HG02623 (cell line): ENCODE data around the gene LRRK1.

Experiments
- ATAC-seq: cut with Tn5 transposase; IDR thresholded peaks from one replicate; pipeline ENCODE4 v1.9.1; 2021; ENCODE audit warnings: moderate library complexity; ENCODE audit not compliant: unreplicated experiment

Gene LRRK1

DNA sequence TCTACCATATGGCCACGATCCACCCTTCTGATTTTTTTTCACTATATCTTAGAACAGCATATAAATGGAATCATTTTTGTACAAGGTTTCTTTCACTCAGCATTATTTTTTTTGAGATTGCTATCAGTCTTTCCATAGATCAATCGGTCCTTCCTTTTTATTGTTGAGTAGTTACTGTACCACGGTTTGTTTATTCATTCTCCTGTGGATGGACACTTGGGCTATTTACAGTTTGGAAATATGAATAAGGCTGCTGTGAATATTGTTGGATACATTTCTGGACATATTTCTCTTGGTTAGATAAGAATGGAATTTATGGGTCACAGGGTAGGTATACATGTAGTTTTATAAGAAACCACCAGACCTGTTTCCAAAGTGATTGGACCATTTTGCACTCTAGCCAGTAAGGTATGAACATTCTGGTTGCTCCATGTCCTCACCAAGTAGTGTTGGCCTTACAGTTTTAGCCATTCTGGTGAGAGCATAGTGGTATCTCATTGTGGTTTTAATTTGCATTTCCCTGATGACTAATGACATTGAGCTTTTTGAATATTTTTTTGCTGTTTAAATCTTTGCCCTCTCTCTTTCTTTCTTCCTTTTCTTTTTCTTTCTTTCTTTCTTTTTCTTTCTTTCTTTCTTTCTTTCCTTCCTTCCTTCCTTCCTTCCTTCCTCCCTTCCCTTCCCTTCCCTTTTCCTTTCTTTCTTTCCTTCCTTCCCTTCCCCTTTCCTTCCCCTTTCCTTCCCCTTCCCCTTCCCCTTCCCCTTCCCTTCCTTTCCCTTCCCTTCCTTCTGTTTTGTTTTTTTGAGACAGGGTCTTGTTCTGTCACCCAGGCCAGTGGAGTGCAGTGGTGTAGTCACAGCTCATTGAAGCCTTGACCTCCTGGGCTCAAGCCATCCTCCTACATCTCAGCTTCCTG lies 49.2 kb downstream of the LRRK1 start:
- no peak for ATAC-seq

DNA sequence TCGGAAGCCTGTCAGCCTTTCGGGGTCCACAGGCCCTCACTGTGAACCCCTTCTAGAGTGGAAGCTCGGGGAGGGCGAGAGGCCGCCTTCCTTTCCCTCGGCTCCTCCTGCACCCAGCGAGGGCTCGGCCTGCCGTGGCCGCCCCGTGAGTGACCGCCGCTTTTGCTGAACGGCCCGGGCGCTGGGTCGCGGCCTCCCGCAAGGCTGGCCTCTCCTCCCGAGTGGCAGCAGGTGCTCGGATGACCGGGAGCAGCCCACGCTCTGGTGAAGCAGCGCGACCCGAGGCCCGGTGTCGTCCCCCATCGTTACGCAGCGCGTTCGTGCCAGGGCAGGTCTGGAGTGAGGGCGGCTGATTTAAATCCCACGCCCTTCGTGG lies 53.8 kb downstream of the LRRK1 start:
- ATAC-seq = no peak

DNA sequence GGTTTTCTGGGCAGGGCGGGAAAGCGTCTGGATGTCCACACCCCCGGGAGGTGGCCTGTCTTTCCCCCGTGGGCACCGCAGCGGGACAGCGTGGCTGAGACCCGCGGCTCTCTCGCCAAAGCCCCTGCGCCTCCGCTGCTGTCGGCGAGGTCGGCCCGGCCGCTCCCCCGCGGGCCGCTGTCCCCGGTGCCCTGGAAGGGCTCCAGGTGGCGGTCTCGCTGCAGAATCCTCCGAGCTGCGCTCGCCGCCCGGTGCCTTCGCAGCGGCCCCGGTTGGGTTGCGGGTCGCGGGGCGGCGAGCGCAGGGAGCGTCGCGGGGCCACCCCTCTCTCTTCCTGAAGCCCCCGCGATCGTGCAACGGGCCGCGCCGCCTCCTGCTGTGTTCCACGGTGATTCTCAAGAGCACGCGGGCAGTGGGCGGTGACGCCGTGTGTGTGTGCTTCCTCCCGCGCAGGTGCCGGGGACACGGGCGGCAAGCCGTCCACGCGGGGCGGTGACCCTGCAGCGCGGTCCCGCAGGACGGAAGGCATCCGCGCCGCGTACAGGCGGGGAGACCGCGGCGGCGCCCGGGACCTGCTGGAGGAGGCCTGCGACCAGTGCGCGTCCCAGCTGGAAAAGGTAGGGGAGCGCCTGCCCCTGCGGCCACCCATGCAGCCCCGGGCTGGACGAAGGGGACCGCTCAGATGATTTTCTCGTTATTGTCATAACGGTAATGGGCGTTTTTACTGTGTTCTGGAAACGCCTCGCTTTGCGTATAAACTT lies 54.4 kb downstream of the LRRK1 start:
- no peak for ATAC-seq

DNA sequence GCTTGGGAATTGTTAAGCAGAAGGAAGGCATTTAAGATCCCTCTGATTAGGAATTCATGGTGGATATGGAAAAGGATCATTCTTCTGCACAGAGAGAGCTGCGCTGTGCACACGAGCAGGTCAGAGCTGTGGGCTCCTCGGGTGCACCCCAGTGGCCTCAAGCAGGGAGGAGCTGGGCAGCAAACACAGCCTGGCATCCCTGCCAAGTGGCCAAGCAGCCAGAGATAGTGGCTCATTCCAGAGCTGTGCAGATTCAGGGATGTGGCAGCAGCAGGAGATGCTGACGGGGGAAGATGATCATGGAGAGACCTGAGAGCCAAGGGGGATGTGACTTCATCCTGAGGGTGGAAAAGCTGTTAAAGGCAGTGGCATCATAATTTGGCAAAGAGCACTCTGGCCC lies 55.9 kb downstream of the LRRK1 start:
- ATAC-seq = no peak

DNA sequence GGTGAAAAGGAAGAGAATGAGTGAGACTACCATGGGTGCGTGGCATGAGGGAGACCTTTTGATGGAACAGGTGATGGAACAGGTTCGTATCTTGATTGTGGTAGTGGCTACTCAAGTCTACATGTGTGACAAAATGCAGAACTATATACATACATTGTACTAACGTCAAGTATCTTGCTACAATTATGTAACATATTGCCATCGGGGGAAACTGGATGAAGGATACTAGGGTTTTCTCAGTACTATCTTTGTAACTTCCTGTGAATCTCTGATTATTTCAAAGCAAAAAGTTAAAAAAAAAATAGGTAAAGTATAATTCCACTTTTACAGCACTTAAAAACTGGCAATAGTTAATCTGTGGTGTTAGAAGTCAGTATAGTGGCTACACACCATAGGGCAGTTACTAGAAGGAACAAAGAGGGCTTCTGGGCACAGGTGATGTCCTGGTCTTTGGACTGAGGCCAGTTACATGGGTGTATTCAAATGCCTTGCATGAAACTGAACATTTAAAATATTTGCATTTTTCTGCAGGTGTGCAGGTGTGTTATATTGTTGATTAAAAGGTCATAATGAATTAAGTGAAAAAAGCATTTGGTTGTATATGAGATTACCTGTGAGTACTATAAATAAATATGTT lies 61.4 kb downstream of the LRRK1 start:
- no peak for ATAC-seq

DNA sequence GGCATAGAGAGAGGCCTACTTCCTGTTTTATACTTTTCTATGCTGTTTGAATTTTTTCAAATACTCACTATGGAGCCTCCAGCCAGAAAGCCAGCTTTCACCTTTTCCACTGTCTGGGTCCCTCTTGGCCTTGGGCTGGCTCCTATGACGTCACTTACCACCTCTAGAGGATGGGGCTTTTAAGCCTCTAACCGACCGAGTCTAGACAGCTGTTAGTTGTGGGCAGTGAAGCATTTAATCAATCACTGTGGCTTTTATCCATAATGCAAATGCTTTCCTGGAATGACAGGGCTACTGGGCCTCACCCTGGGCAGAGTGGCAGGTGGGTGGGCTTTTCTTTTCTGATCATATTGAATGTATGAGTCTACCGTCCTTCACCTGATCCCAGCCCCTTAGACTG lies 61.9 kb downstream of the LRRK1 start:
- no peak for ATAC-seq

DNA sequence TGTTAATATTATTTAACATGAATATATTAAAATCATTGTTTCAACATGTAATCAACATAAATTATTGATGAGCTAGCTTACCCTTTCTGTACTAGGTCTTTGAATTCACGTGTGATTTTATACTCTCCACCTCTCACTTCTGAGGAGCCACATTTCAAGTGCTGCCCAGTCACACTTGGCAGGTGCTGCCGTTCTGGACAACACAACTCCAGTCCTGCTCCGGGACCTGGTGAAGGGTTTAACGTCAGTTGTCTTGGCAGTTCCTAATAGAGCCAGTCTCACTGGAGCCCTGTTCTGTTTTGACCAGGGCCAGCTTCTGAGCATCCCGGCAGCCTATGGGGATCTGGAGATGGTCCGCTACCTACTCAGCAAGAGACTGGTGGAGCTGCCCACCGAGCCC lies 64.1 kb downstream of the LRRK1 start:
- ATAC-seq = no peak

DNA sequence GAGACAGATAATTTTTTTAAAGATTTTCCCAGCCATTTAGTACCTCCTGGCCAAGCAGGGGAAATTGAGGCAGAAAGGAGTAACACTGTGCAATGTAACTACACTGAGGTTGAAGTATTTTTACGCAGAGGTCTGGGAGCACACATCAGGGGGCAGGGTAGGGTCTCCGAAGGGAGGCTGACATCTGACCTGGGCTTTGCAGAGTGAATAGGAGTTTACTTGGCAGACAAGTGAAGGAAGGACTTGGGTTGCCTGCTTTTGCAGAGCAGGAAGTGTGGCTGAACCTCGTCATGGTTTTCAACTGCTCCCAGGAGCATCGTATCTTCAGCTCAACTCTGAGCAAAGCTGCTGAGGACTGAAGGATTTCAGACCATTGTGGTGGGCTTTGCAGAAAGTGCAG lies 66.2 kb downstream of the LRRK1 start:
- no peak for ATAC-seq

DNA sequence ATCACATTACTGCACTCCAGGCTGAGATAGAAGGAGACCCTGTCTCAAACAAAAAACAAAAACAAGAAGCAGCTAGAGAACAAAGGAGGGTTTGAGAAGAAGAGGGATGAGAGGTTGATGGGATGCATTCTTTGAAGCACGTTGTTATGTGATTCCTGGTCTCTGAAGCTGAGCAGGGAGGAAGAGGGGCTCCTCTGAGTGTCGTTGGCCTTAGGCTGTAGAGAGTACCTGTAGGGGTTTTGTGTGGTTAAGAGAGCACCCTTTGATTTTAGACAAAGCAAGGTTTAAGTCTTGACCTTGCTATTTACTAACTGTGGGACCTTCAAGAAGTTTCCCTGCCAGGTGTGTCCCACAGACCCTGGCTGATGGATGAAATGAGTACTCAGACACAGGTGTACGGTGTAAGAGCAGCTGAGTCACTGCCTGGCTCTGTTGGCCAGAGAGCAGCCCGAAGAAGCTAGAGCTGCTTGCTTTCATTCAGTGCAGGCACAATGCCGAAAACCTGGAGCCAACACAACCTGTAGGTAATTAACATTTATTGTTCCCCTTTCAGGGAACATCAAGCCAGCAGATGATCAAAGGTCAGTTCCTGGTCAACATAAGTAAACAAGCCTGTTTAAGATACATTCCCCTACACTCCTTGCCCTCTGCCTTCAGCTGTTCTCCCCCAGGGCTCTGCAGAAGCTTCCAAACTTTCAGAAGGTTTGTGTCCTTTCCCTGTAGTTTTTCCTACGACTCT lies 67.2 kb downstream of the LRRK1 start:
- ATAC-seq = no peak

DNA sequence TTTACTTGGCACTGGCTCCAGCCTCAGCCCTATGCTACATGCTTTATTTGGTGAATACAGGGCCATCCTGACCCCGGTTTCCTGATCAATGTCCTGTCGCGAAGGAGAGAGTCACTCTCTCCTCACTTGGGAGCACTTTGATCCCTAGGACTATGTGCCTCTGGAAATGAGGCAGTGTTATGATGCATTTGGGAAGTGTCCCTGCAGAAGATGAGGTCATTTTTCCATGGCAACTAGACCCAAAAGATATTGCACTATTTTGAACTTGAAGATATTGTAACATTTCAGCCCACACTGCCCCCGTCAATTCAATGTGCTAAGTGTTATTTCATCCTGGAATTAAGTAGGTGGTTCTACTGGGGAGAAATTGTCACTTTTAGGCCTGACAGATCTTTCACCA lies 68.0 kb downstream of the LRRK1 start:
- no peak for ATAC-seq

DNA sequence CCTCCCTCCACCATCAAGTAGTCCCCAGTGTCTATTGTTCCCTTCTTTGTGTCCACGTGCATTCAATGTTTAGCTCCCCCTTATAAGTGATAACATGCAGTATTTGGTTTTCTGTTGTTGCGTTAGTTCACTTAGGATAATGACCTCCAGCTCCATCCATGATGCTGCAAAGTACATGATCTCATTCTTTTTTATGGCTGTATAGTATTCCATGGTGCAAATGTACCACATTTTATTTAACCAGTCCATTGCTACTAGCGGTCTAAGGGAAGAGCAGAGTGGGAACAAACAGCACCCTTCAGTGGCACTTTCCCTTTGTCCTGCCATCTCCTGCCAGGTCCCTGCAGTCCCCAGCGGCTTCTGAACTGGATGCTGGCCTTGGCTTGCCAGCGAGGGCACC lies 69.1 kb downstream of the LRRK1 start:
- ATAC-seq = no peak

DNA sequence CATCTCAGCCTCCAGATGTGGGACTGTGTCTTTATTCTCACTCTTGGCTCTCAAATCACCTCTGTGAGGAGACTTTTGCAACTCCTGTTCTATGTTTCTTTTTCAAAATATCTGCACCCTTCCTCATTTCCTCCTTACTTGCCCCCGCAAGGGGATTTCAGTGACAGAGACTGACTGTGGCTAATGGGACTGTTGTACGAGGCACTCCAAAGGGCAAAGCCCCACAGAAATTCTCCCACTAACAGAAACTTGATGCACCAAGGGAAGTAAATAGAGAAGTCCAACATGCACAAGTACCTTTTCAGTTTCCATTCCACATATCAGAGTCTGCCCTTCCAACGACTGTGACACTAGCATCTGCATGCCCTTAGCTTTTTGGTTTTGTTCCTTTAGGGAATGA lies 69.7 kb downstream of the LRRK1 start:
- ATAC-seq = no peak

DNA sequence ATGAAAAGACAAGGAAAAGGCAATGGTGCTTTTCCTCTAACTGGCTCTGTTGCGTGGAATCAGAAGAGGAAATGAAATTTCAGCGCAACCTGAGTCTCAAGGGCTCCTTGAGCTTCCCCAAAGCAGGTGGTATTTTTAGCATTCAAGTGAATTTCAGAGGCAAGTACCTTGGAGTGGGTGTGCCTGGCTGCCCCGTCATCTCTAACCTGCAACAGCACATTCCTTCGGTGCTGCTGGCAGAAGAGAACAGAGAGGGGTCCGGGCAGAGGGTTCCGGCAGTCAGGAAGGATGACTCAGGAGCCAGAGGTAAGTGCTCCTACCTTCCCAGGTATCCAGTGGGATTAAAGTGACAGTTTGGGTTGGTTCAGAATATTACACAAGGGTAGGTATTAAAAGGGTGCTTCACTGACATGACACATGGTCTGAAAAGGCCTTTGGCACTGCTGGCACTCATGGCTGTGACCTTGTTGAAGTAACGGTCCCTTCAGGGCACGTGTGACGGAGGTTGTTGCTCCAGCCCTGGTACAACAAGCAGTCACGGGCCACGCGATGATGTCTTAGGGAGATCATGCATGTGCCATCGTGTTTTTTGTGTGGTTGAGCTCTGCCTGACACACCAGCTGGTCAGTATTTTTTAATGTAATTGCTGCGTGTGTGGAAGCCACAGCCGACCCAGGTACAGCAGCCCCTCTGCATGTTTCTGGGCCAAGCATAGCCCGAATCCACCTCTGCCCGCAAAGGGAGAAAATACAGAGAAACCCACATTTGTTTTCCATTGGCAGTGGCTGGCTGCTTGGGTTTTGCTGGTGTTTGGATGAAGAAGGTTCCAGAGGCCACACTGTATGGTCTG lies 75.7 kb downstream of the LRRK1 start:
- ATAC-seq = no peak

DNA sequence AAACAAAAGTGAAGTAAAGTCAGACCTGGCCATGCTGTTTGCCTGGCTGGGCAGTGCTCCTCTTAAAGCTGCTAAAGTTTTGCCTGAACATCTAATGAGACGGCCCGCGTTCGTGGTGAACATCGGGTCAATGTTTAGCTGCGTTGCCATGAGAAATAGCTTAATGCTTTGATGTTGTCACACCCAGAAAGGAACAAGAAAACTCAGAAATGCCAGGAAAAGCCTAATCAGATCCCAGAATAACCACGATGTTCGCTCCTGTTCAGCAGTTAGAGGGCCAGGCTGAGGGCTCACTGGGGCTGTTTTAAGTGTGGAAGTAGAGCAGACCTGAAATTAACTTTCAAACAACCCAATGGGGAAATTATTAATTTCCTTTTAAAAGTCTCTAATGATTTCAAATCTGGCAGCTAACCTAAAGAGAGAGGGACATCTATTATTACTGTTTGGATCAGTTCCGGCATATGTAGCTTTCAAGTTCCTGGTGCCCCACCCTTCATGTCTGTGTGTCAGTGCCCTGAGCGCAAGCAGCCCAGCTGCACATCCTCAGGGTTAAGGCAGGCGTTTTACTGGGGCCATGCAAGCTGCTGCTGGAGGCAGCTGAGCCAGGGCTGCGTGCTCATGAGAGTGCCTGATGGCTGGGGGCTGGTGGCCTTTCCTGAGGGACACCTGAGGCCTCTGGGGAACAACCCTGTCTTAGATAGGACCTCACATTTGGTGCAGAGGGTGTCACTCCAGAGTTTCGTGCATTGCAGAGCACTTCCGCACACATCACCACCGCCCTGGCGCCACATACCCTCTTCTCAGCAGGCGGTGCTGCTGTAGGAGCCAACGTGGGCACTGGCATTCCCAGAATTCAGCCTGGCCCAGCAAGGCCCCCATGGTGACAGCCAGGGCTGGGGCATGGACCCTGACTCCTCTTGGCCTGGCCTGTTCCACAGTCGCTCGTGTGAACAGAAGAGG lies 76.6 kb downstream of the LRRK1 start:
- ATAC-seq = no peak

DNA sequence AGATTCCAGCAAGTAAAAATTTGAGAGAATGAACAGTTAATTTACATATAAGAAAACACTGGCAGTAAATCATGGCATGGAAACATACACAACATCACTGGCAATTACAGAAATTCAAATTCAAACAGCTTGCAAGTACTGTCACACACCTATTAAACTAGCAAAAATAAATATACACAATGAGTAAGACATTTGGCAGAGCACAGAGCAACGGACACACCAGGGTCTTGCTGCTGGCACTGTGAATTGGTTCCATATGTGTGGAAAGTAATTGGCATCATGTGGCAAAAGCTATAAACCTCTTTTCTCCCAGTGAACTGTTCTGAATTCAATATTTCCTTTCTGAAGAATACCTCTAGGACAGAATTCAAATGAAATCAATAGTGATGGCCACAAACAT lies 78.3 kb downstream of the LRRK1 start:
- no peak for ATAC-seq

DNA sequence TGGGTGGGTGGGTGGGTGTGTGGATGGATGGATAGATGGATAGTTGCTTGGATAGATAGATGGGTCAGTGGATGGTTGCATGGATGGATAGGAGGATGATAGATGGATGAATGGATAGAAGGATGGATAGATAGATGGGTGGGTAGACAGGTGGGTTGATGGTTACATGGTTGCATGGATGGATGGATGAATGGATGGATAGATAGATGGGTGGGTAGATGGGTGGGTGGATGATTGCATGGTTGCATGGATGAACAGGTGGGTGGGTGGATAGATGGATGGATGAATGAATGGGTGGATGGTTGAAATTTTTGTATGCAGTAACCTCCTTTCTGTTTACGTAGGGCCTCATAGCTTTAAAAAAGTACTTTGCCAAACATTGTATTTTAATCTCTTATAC lies 79.5 kb downstream of the LRRK1 start:
- no peak for ATAC-seq

DNA sequence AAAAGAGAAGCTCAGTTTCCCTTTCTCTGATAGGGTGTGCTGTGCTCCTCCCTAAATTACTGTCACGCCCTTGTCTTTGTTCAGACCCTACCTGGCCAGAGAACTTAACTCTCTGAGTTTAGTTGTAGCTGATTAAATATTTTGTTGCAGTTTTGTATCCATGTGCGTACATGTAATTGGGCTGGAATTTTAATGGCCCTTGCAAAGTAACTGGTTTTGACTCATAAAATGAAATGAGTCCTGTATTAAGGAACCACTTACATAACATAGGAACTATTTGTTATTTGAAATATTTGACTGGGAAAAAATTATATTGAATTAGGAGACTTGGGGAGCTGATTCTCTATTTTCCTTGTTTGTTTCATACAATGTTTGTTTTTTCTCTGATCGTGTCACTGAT lies 80.2 kb downstream of the LRRK1 start:
- no peak for ATAC-seq

DNA sequence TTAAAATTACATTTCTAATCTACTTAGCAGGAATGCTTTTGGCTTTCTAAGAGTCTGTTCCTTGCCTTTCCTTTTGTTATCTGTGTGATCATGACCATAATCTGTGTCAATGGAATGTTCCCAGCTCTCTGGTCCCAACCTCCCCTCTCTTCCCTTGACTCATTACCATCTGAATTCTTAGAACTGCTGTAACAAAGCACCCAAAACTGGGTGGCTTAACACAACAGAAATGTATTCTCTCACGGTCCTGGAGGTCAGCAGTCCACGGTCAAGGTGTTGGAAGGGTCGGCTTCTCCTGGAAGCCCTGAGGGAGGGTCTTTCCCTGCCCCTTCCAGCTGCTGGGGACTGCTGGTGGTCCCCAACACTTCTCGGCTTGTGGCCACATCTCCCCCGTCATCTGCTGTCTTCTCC lies 81.1 kb downstream of the LRRK1 start:
- ATAC-seq = no peak

DNA sequence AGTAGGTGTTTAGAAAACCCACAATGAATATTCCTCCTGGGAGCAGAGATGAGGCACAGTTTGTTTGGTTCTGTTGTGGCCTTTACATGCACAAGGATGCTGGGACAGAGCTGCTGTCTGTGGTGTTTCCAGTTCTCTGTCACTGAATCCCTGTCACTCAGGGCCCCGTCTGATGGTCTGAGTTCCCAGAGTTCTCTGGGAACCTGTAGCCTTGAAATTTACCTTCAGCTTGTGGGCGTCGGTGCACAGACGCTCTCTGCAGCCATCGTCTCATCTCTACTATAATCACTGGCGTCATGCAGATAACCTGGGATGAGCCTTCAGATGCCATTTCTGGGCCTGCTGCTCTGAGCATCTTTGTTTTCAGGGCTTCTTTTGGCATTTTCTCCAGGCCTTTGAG lies 81.9 kb downstream of the LRRK1 start:
- ATAC-seq = no peak
